M059J (cell line): ENCODE data around the gene PLD1. TPM values are rescaled to one million over a fixed set of nuclear protein-coding genes. Genes with fewer than 3 reads are reported as not detected.
"Not testable (repeated sequence)": the region's sequence is repeated elsewhere in the genome, so short reads cannot be mapped to it uniquely, and the experiment has no call there.

Experiments used
- DNase-seq: peaks from one replicate; pipeline ENCODE4 v3.0.0-alpha.2; 2012; ENCODE audit warnings: low read depth
- total RNA-seq: library from RNA; depleted of rRNA; stranded (reverse); fragments of >200 nt; shearing (Covaris generic); gene quantifications from 2 replicates; pipeline ENCODE4 v1.2.3, GENCODE V29; 2014

Gene PLD1
- total RNA-seq, 1 experiment from 2014 or later: 7.8 TPM

GRCh38 chr3:171700653-171701052 is 109.6 kb downstream of the PLD1 start:
- no peak for DNase-seq

- no peak for DNase-seq
Measured at GRCh38 chr3:171700157-171700556, 110.1 kb downstream of the PLD1 start.

GRCh38 chr3:171699601-171700000 is 110.7 kb downstream of the PLD1 start:
- no peak for DNase-seq

GRCh38 chr3:171696805-171697204 is 113.5 kb downstream of the PLD1 start:
- no peak for DNase-seq

GRCh38 chr3:171695426-171695825 is 114.9 kb downstream of the PLD1 start:
- no peak for DNase-seq

- DNase-seq: no peak
Measured at GRCh38 chr3:171694888-171695287, 115.4 kb downstream of the PLD1 start.

GRCh38 chr3:171692551-171692950 is 117.7 kb downstream of the PLD1 start:
- DNase-seq: not testable (repeated sequence)

GRCh38 chr3:171691485-171691884 is 118.8 kb downstream of the PLD1 start:
- no peak for DNase-seq

GRCh38 chr3:171690281-171690680 is 120.0 kb downstream of the PLD1 start:
- no peak for DNase-seq

GRCh38 chr3:171688593-171688992 is 121.7 kb downstream of the PLD1 start:
- no peak for DNase-seq

GRCh38 chr3:171688002-171688401 is 122.3 kb downstream of the PLD1 start:
- DNase-seq: no peak

GRCh38 chr3:171687581-171687980 is 122.7 kb downstream of the PLD1 start:
- no peak for DNase-seq

GRCh38 chr3:171687064-171687463 is 123.2 kb downstream of the PLD1 start:
- DNase-seq: no peak

- peak; percentile 18 for DNase-seq
Measured at GRCh38 chr3:171685116-171685895, 125.0 kb downstream of the PLD1 start.

- DNase-seq: no peak
Measured at GRCh38 chr3:171684221-171684620, 126.1 kb downstream of the PLD1 start.

- DNase-seq: no peak
Measured at GRCh38 chr3:171682743-171683142, 127.5 kb downstream of the PLD1 start.

GRCh38 chr3:171680726-171681411 is 129.4 kb downstream of the PLD1 start:
- no peak for DNase-seq

GRCh38 chr3:171678971-171679492 is 131.3 kb downstream of the PLD1 start:
- DNase-seq: no peak

- no peak for DNase-seq
Measured at GRCh38 chr3:171677706-171678105, 132.6 kb downstream of the PLD1 start.

- no peak for DNase-seq
Measured at GRCh38 chr3:171676601-171677175, 133.6 kb downstream of the PLD1 start.

- no peak for DNase-seq
Measured at GRCh38 chr3:171673951-171674350, 136.3 kb downstream of the PLD1 start.

- no peak for DNase-seq
Measured at GRCh38 chr3:171672538-171672937, 137.7 kb downstream of the PLD1 start.

- DNase-seq: peak; percentile 15
Measured at GRCh38 chr3:171672124-171672523, 138.2 kb downstream of the PLD1 start.
